HepG2 (cell line): Measurements from ENCODE around the gene ADI1. TPM values are rescaled to one million over a fixed set of nuclear protein-coding genes. Genes with fewer than 3 reads are reported as not detected.

Source experiments
- ATRX ChIP-seq: sonication (generic); formaldehyde crosslinking; IDR thresholded peaks from 2 replicates; pipeline ENCODE4 v1.4.0; 2020; ENCODE audit warnings: missing genetic modification reagents, borderline replicate concordance
- FOSL1 ChIP-seq: sonication (generic); formaldehyde crosslinking; IDR thresholded peaks from 2 replicates; pipeline ENCODE4 v1.9.0; 2021; ENCODE audit warnings: missing genetic modification reagents, borderline replicate concordance
- IRF2 ChIP-seq: IDR thresholded peaks from 2 replicates; pipeline ENCODE4 v1.6.1; 2018; ENCODE audit warnings: missing genetic modification reagents, missing compliant biosample characterization
- KDM6A ChIP-seq: IDR thresholded peaks from 2 replicates; pipeline ENCODE4 v1.6.1; 2016; ENCODE audit warnings: low read depth
- MYNN ChIP-seq: sonication (generic); formaldehyde crosslinking; IDR thresholded peaks from 2 replicates; pipeline ENCODE4 v1.4.0; 2020; ENCODE audit warnings: mild to moderate bottlenecking, low read depth, missing genetic modification reagents
- NCOA5 ChIP-seq: sonication (generic); formaldehyde crosslinking; IDR thresholded peaks from 2 replicates; pipeline ENCODE4 v1.4.0; 2020; ENCODE audit warnings: missing genetic modification reagents
- PRDM15 ChIP-seq: sonication (generic); formaldehyde crosslinking; IDR thresholded peaks from 2 replicates; pipeline ENCODE4 v1.4.0; 2020; ENCODE audit warnings: missing genetic modification reagents
- PTBP1 ChIP-seq: fragments of 200-400 bp; formaldehyde crosslinking; IDR thresholded peaks from 2 replicates; pipeline ENCODE4 v1.6.1; 2018; ENCODE audit warnings: low read length, low read depth; ENCODE audit not compliant: poor library complexity, severe bottlenecking
- REL ChIP-seq: sonication (generic); formaldehyde crosslinking; conservative IDR thresholded peaks from 2 replicates; pipeline ENCODE4 v1.8.0; 2022; ENCODE audit warnings: mild to moderate bottlenecking, missing genetic modification reagents, moderate library complexity
- TRIM24 ChIP-seq: sonication (generic); formaldehyde crosslinking; IDR thresholded peaks from 2 replicates; pipeline ENCODE4 v1.8.0; 2022; ENCODE audit warnings: mild to moderate bottlenecking, missing genetic modification reagents
- ZBTB43 ChIP-seq: sonication (generic); formaldehyde crosslinking; conservative IDR thresholded peaks from 2 replicates; pipeline ENCODE4 v1.4.0; 2020; ENCODE audit warnings: missing genetic modification reagents
- ZFP41 ChIP-seq: sonication (generic); formaldehyde crosslinking; IDR thresholded peaks from 2 replicates; pipeline ENCODE4 v1.4.0; 2020; ENCODE audit warnings: mild to moderate bottlenecking, missing genetic modification reagents, borderline replicate concordance
- ZNF225 ChIP-seq: sonication (generic); formaldehyde crosslinking; IDR thresholded peaks from 2 replicates; pipeline ENCODE4 v1.4.0; 2020; ENCODE audit warnings: mild to moderate bottlenecking, missing genetic modification reagents
- ZNF280D ChIP-seq: sonication (generic); formaldehyde crosslinking; IDR thresholded peaks from 2 replicates; pipeline ENCODE4 v1.5.1; 2020; ENCODE audit warnings: mild to moderate bottlenecking, missing genetic modification reagents
- ZNF775 ChIP-seq: sonication (generic); formaldehyde crosslinking; IDR thresholded peaks from 2 replicates; pipeline ENCODE4 v1.4.0; 2020; ENCODE audit warnings: missing genetic modification reagents, mild to moderate bottlenecking, moderate library complexity, borderline replicate concordance
- ZNF777 ChIP-seq: sonication (generic); formaldehyde crosslinking; IDR thresholded peaks from 2 replicates; pipeline ENCODE4 v1.4.0; 2020; ENCODE audit warnings: missing genetic modification reagents
- polyA plus RNA-seq, 8 experiments: library from polyadenylated mRNA; depleted of rRNA in 3 of 8; stranded (reverse) in 7 of 8; unstranded in 1 of 8; fragments of >200 nt; fragmentation: Illumina TruSeq in 4 of 8; extraction: Trizol in 4 of 8; gene quantifications; 2 replicates each; pipeline versions ENCODE4 v1.2.1 to v1.2.3, GENCODE V29; 2011 to 2016; ENCODE audit warnings: low read depth in 4 of 8, missing spikeins in 1 of 8, mixed read lengths in 1 of 8; ENCODE audit not compliant: insufficient read depth in 1 of 8
- total RNA-seq, 5 experiments: library from RNA; depleted of rRNA; stranded (reverse); fragments of >200 nt; fragmentation: Illumina TruSeq; extraction: Trizol; gene quantifications; 2 replicates each; pipeline ENCODE4 v1.2.3, GENCODE V29; 2016; ENCODE audit warnings: low read depth in 1 of 5
- TF ChIP-seq, protein P1 (sequence below): sonication (generic); formaldehyde crosslinking; IDR thresholded peaks from 2 replicates; pipeline ENCODE4 v1.4.0; 2020; ENCODE audit warnings: missing genetic modification reagents

Gene ADI1
- total and polyA plus RNA-seq, 2 of the 13 experiments (the other 11 are each of a cell fraction or from before 2014, with no cell fraction given), result 28.7 to 123 TPM

DNA sequence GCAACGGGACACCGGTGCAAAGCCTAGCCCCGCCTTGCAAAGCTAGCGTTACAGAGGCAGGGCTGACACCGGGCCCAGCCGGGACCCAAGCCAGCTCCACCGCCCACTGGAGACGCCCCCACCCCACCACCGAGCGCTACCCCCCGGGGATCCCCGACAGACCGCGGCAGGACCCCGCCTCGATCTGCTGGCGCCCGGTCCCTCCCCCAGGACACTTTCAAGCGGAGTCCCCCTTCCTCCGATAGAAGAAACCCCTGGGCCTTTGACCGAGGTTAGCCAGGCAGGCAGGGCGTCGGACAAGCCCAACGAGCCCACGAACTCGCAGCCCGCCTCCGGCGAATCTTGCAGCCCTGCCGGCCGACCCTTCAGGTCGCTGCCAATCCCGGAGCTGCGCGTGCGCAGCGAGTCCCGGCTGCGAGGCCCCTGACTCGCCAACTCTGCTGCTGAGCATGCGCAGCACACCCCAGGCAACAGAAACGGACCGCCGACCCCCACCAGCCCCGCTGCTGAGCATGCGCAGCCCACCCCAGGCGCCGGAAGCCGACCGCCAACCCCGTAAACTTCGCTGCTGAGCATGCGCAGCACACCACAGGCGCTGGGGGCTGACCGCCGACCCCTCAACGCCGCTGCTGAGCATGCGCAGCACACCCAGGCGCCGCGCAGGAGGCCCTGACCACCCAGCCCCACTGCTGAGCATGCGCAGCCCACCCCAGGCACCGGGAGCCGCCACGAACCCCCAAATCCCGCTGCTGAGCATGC, 656 bp downstream of the ADI1 start (continued):
- peak; percentile 74 for TF ChIP-seq ZNF280D
- no peak for TF ChIP-seq KDM6A (CRISPR knock-in tag)
- TF ChIP-seq ATRX (CRISPR knock-in tag), result no peak
- no peak for TF ChIP-seq ZFP41 (CRISPR knock-in tag)
- TF ChIP-seq REL (CRISPR knock-in tag), result peak; percentile 83
- no peak for TF ChIP-seq TRIM24 (CRISPR knock-in tag)
- TF ChIP-seq MYNN (CRISPR knock-in tag), result no peak
- TF ChIP-seq PRDM15 (CRISPR knock-in tag), result peak; percentile 1; the same call in 1 of the 2 replicates
- TF ChIP-seq IRF2 (CRISPR knock-in tag), result no peak; the same call in 1 of the 2 replicates
- TF ChIP-seq ZBTB43 (CRISPR knock-in tag), result peak; percentile 76
- no peak for TF ChIP-seq ZNF225 (CRISPR knock-in tag)
- TF ChIP-seq ZNF777, result peak; percentile 76
- TF ChIP-seq PTBP1, result peak; percentile 35
- TF ChIP-seq NCOA5 (CRISPR knock-in tag), result 0 out of 2 replicates have a peak, but pooled peaks have one; percentile 28
- TF ChIP-seq ZNF775, result 0 out of 2 replicates have a peak, but pooled peaks have one; percentile 68
- no peak for TF ChIP-seq FOSL1
- TF ChIP-seq, protein P1, sequence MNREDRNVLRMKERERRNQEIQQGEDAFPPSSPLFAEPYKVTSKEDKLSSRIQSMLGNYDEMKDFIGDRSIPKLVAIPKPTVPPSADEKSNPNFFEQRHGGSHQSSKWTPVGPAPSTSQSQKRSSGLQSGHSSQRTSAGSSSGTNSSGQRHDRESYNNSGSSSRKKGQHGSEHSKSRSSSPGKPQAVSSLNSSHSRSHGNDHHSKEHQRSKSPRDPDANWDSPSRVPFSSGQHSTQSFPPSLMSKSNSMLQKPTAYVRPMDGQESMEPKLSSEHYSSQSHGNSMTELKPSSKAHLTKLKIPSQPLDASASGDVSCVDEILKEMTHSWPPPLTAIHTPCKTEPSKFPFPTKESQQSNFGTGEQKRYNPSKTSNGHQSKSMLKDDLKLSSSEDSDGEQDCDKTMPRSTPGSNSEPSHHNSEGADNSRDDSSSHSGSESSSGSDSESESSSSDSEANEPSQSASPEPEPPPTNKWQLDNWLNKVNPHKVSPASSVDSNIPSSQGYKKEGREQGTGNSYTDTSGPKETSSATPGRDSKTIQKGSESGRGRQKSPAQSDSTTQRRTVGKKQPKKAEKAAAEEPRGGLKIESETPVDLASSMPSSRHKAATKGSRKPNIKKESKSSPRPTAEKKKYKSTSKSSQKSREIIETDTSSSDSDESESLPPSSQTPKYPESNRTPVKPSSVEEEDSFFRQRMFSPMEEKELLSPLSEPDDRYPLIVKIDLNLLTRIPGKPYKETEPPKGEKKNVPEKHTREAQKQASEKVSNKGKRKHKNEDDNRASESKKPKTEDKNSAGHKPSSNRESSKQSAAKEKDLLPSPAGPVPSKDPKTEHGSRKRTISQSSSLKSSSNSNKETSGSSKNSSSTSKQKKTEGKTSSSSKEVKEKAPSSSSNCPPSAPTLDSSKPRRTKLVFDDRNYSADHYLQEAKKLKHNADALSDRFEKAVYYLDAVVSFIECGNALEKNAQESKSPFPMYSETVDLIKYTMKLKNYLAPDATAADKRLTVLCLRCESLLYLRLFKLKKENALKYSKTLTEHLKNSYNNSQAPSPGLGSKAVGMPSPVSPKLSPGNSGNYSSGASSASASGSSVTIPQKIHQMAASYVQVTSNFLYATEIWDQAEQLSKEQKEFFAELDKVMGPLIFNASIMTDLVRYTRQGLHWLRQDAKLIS (CRISPR knock-in tag), result peak; percentile 54; the same call in 1 of the 2 replicates
